ENCODE measurements around the gene BCL2. TPM values are rescaled to one million over a fixed set of nuclear protein-coding genes. Genes with fewer than 3 reads are reported as not detected.
A peak's percentile ranks its signal among the peaks of the same experiment; 100 is the strongest.

Gene BCL2
- total RNA-seq, 1 donor from 2014 or later, result 18.7 TPM

GRCh38 chr18:63241317-63241712 is 78.3 kb downstream of the BCL2 start:
- peaks cover 64% of the 10 kb centered on the region for H3K4me1 ChIP-seq
- no peak for TF ChIP-seq POLR2A (IDR thresholded peaks at IDR 0.05)
- no peaks in the 10 kb centered on the region for H3K36me3 ChIP-seq
- no peaks in the 10 kb centered on the region for H3K9me3 ChIP-seq
- peak overlapping the region; percentile 90 for H3K27ac ChIP-seq
- intact Hi-C loops (cut with DNase I), result no loop called here
- H3K27me3 ChIP-seq, result no peaks in the 10 kb centered on the region
- DNase-seq (ENCODE audit: extremely low spot score in 2 of 2), result no peak
- H3K4me3 ChIP-seq, result no peak overlapping the region

GRCh38 chr18:63240531-63241316 is 78.8 kb downstream of the BCL2 start:
- no peaks in the 10 kb centered on the region for H3K27me3 ChIP-seq
- H3K27ac ChIP-seq, result peak overlapping the region; percentile 90
- no peak overlapping the region for H3K4me3 ChIP-seq
- TF ChIP-seq POLR2AphosphoS5 (IDR thresholded peaks at IDR 0.05; ENCODE audit: insufficient read depth in 1 of 2, low read depth in 1 of 2), result no peak
- no peak for TF ChIP-seq CTCF (IDR thresholded peaks at IDR 0.05)
- TF ChIP-seq POLR2A (IDR thresholded peaks at IDR 0.05), result no peak
- no peaks in the 10 kb centered on the region for H3K9me3 ChIP-seq
- intact Hi-C loops (cut with DNase I), result no loop called here
- no peaks in the 10 kb centered on the region for H3K36me3 ChIP-seq
- DNase-seq (ENCODE audit: extremely low spot score in 2 of 2), result no peak
- H3K4me1 ChIP-seq, result peaks cover 58% of the 10 kb centered on the region

- Histone ChIP-seq H3K36me3 (no peaks in the 10 kb centered on the region), H3K27ac (peak overlapping the region; percentile 90), H3K4me1 (peaks cover 47% of the 10 kb centered on the region), H3K9me3 (no peaks in the 10 kb centered on the region), H3K27me3 (no peaks in the 10 kb centered on the region), H3K4me3 (no peak overlapping the region)
- TF ChIP-seq CTCF (IDR thresholded peaks at IDR 0.05), result no peak
- no peak for TF ChIP-seq POLR2AphosphoS5 (IDR thresholded peaks at IDR 0.05; ENCODE audit: insufficient read depth in 1 of 2, low read depth in 1 of 2)
- no peak for TF ChIP-seq POLR2A (IDR thresholded peaks at IDR 0.05)
- DNase-seq (ENCODE audit: extremely low spot score in 2 of 2), result no peak
- intact Hi-C loops (cut with DNase I), result loop anchor here (5.0 kb wide), 1 partner anchor 79 kb away; the partner anchor contains the start of gene BCL2
Measured at GRCh38 chr18:63238693-63239075, 80.9 kb downstream of the BCL2 start.

GRCh38 chr18:63237881-63238692 is 81.5 kb downstream of the BCL2 start:
- Histone ChIP-seq H3K27me3 (no peaks in the 10 kb centered on the region), H3K36me3 (no peaks in the 10 kb centered on the region), H3K27ac (peak overlapping the region; percentile 90), H3K4me3 (peak overlapping the region; percentile 10 to 21), H3K9me3 (no peaks in the 10 kb centered on the region), H3K4me1 (peaks cover 47% of the 10 kb centered on the region)
- peak; percentile 39 to 79 for TF ChIP-seq POLR2AphosphoS5 (IDR thresholded peaks at IDR 0.05; ENCODE audit: insufficient read depth in 1 of 2, low read depth in 1 of 2)
- no peak for TF ChIP-seq POLR2A (IDR thresholded peaks at IDR 0.05)
- DNase-seq (ENCODE audit: extremely low spot score in 2 of 2), result no peak
- intact Hi-C loops (cut with DNase I), result loop anchor here (5.0 kb wide), 1 partner anchor 79 kb away; the partner anchor contains the start of gene BCL2

GRCh38 chr18:63236921-63237846 is 82.4 kb downstream of the BCL2 start:
- Histone ChIP-seq H3K36me3 (no peaks in the 10 kb centered on the region), H3K4me3 (peak overlapping the region; percentile 10 to 21), H3K4me1 (peaks cover 52% of the 10 kb centered on the region), H3K9me3 (no peaks in the 10 kb centered on the region), H3K27ac (peak overlapping the region; percentile 90), H3K27me3 (no peaks in the 10 kb centered on the region)
- intact Hi-C loops (cut with DNase I), result loop anchor here (5.0 kb wide), 1 partner anchor 80 kb away; the partner anchor contains the start of gene BCL2
- TF ChIP-seq POLR2AphosphoS5 (IDR thresholded peaks at IDR 0.05; ENCODE audit: insufficient read depth in 1 of 2, low read depth in 1 of 2), result peak in 1 of 2 donors; percentile 36
- TF ChIP-seq CTCF (IDR thresholded peaks at IDR 0.05), result no peak
- TF ChIP-seq POLR2A (IDR thresholded peaks at IDR 0.05), result no peak
- DNase-seq (ENCODE audit: extremely low spot score in 2 of 2), result no peak
